ENCODE data around the gene ETHE1.

ETHE1 gene

DNA sequence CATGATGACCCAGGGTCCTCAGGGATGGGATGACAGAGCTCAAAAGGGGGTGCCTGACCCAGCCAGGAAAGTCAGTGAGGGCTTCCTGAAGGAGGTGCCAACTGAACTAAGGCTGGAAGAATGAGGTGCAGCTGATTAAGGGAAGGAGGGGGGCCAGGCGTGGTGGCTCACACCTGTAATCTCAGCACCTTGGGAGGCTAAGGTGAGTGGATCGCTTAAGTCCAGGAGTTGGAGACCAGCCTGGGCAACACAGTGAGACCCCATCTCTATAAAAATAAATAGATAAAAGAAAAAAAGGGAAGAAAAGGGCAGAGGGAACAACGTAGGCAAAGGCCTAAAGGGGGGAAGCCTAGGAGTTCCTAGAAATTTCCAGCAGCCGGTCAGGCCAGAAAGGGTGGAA lies 52.5 kb downstream of the ETHE1 start:
- no peak overlapping the region for H3K4me3 ChIP-seq (ENCODE audit: low read depth, low read length)
- in situ Hi-C loops (cut with HindIII; ENCODE audit: low pct_ligation_motif_present, low sequenced_read_pairs), result no loop called here
- H3K27ac ChIP-seq, result no peak overlapping the region
- no peak for DNase-seq
- H3K27me3 ChIP-seq (replicated peaks), result no peaks in the 10 kb centered on the region
- TF ChIP-seq CTCF (IDR thresholded peaks at IDR 0.05; ENCODE audit: low read depth, low read length, missing control alignments), result no peak
- H3K36me3 ChIP-seq (replicated peaks), result no peaks in the 10 kb centered on the region

- no peaks in the 10 kb centered on the region for H3K36me3 ChIP-seq (replicated peaks)
- no peak for DNase-seq
- H3K27me3 ChIP-seq (replicated peaks), result no peaks in the 10 kb centered on the region
- in situ Hi-C loops (cut with HindIII; ENCODE audit: low pct_ligation_motif_present, low sequenced_read_pairs), result no loop called here
- TF ChIP-seq CTCF (IDR thresholded peaks at IDR 0.05; ENCODE audit: low read depth, low read length, missing control alignments), result no peak
- no peak overlapping the region for H3K4me3 ChIP-seq (ENCODE audit: low read depth, low read length)
- H3K27ac ChIP-seq, result no peak overlapping the region
Observed at GRCh38 chr19:43471091-43471490, 55.9 kb downstream of the ETHE1 start.

GRCh38 chr19:43470288-43470687 lies 56.7 kb downstream of the ETHE1 start:
- in situ Hi-C loops (cut with HindIII; ENCODE audit: low pct_ligation_motif_present, low sequenced_read_pairs), result no loop called here
- H3K36me3 ChIP-seq (replicated peaks), result no peaks in the 10 kb centered on the region
- no peaks in the 10 kb centered on the region for H3K27me3 ChIP-seq (replicated peaks)
- no peak overlapping the region for H3K27ac ChIP-seq
- DNase-seq, result peak; percentile 32
- TF ChIP-seq CTCF (IDR thresholded peaks at IDR 0.05; ENCODE audit: low read depth, low read length, missing control alignments), result no peak
- H3K4me3 ChIP-seq (ENCODE audit: low read depth, low read length), result no peak overlapping the region

DNA sequence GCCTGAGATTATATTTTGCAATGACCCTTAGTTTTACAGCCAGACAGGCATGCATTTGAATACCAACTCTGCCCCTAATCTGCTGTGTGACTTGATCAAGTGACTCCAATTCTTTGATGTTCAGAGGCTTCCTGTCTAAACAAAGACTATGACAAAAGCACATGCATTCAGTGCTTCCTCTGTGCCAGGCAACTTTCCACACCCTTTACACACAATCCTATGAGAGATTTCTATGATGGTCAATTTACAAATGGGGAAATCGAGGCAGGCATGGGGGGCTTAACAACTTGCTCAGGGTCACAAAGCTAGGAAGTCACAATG lies 57.9 kb downstream of the ETHE1 start:
- no peak overlapping the region for H3K4me3 ChIP-seq (ENCODE audit: low read depth, low read length)
- H3K27me3 ChIP-seq (replicated peaks), result no peaks in the 10 kb centered on the region
- in situ Hi-C loops (cut with HindIII; ENCODE audit: low pct_ligation_motif_present, low sequenced_read_pairs), result no loop called here
- no peaks in the 10 kb centered on the region for H3K36me3 ChIP-seq (replicated peaks)
- no peak for DNase-seq
- no peak for TF ChIP-seq CTCF (IDR thresholded peaks at IDR 0.05; ENCODE audit: low read depth, low read length, missing control alignments)
- no peak overlapping the region for H3K27ac ChIP-seq

DNA sequence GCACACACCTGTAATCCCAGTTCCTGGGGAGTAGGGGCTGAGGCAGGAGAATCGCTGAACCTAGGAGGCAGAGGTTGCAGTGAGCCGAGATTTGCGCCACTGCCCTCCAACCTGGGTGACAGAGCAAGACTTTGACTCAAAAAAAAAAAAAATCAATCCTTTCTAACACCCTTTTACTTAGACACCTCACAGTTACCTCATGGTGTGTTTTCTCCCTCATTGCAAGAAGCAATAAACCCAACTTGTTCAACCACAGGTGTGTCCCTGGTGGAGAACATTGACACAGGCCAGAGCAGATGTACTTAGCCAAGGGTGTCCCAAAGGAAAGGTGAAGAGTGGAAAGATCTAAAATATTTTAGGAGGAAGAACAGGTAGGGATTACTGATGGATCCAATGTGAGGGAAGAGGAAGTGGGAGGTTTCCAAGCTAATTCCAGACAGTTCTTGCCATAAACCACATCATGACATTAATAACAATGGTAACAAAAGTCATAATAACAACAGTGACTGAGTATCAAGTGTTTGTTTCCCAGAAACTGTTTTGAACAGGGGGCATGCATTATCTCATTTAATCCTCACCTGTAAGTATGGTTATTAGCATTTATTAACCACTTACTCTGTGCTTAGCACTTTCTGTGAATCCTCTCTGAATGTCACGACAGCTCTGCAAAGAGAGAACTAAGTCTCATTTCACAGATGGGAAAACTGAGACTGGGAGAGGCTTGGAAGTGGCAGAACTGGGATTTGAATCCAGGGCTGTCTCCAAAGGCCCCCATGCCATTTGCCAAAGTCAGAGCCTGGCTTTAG lies 58.4 kb downstream of the ETHE1 start:
- DNase-seq, result no peak
- Histone ChIP-seq H3K36me3 (replicated peaks) (no peaks in the 10 kb centered on the region), H3K27ac (no peak overlapping the region), H3K27me3 (replicated peaks) (no peaks in the 10 kb centered on the region), H3K4me3 (ENCODE audit: low read depth, low read length) (no peak overlapping the region)
- in situ Hi-C loops (cut with HindIII; ENCODE audit: low pct_ligation_motif_present, low sequenced_read_pairs), result no loop called here
- TF ChIP-seq CTCF (IDR thresholded peaks at IDR 0.05; ENCODE audit: low read depth, low read length, missing control alignments), result no peak

- no peak overlapping the region for H3K27ac ChIP-seq
- in situ Hi-C loops (cut with HindIII; ENCODE audit: low pct_ligation_motif_present, low sequenced_read_pairs), result no loop called here
- TF ChIP-seq CTCF (IDR thresholded peaks at IDR 0.05; ENCODE audit: low read depth, low read length, missing control alignments), result no peak
Observed at GRCh38 chr19:43467730-43468129, 59.3 kb downstream of the ETHE1 start.

More at GRCh38 chr19:43467730-43468129, 59.3 kb downstream of the ETHE1 start:
- Histone ChIP-seq H3K27me3 (replicated peaks) (no peaks in the 10 kb centered on the region), H3K4me3 (ENCODE audit: low read depth, low read length) (no peak overlapping the region), H3K36me3 (replicated peaks) (no peaks in the 10 kb centered on the region)
- peak; percentile 37 for DNase-seq
